HL-60 (cell line): ENCODE results near the gene STAT1.

Experiments
- DNase-seq, 2 experiments: peaks; one replicate each; pipeline ENCODE4 v3.0.0-alpha.2; 2010 to 2020; ENCODE audit warnings: low read depth in 1 of 2, low spot score in 1 of 2
- H3K27ac ChIP-seq: fragments of 250-450 bp; sonication (Bioruptor Pico); replicated peaks from 2 replicates; pipeline ENCODE4 v1.5.1; 2020; ENCODE audit warnings: mild to moderate bottlenecking, moderate library complexity
- H3K27me3 ChIP-seq: fragments of 250-450 bp; sonication (Bioruptor Pico); 2 replicates; pipeline ENCODE4 v1.5.1; 2021; ENCODE audit warnings: mild to moderate bottlenecking, moderate library complexity; ENCODE audit not compliant: insufficient read depth, poor library complexity, severe bottlenecking
- H3K4me3 ChIP-seq: replicated peaks from 2 replicates; pipeline ENCODE4 v1.5.1; 2011; ENCODE audit warnings: mild to moderate bottlenecking, control low read depth, low read length; ENCODE audit not compliant: insufficient read depth
- GABPA ChIP-seq: IDR thresholded peaks from 2 replicates; pipeline ENCODE4 v1.6.1; 2012; ENCODE audit warnings: low read depth
- POLR2AphosphoS5 ChIP-seq: IDR thresholded peaks from 2 replicates; pipeline ENCODE4 v1.6.1; 2012; ENCODE audit warnings: low read depth
- SPI1 ChIP-seq: IDR thresholded peaks from 2 replicates; pipeline ENCODE4 v1.6.1; 2012; ENCODE audit warnings: low read depth, mild to moderate bottlenecking, borderline replicate concordance
- TF ChIP-seq, protein P1 (sequence below): IDR thresholded peaks from one replicate; pipeline ENCODE4 v1.5.1; 2011; ENCODE audit warnings: low read length, control low read depth, inconsistent platforms; ENCODE audit not compliant: insufficient read depth
- TF ChIP-seq, protein P2 (sequence below): IDR thresholded peaks from 2 replicates; pipeline ENCODE4 v1.6.1; 2012; ENCODE audit warnings: low read depth; ENCODE audit not compliant: insufficient replicate concordance

The STAT1 gene

DNA sequence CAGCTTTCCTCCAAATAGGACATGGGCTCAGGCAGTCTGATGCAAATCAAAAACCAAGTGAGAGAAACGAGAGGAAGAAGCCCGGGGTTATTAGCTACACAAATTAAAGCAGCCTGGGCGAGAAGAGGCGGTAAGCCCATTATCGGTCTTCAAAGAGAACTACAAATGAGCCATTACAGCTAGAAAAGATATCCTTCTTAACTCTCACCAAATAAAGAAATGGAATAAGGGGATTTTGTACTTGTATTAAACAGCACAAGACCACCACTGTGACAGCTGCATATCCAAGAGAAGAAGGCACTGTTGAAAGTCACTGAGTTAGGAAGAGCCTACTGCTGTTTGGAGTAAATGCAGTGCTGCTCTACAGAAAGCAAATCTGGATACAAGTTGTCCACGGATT lies 32.6 kb downstream of the STAT1 start:
- DNase-seq: no peak
- Histone ChIP-seq H3K27me3 (no peaks in the 10 kb centered on the region), H3K27ac (no peak overlapping the region), H3K4me3 (no peak overlapping the region)
- TF ChIP-seq SPI1 (no peak), GABPA (no peak), POLR2AphosphoS5 (no peak)
- TF ChIP-seq, protein P1, sequence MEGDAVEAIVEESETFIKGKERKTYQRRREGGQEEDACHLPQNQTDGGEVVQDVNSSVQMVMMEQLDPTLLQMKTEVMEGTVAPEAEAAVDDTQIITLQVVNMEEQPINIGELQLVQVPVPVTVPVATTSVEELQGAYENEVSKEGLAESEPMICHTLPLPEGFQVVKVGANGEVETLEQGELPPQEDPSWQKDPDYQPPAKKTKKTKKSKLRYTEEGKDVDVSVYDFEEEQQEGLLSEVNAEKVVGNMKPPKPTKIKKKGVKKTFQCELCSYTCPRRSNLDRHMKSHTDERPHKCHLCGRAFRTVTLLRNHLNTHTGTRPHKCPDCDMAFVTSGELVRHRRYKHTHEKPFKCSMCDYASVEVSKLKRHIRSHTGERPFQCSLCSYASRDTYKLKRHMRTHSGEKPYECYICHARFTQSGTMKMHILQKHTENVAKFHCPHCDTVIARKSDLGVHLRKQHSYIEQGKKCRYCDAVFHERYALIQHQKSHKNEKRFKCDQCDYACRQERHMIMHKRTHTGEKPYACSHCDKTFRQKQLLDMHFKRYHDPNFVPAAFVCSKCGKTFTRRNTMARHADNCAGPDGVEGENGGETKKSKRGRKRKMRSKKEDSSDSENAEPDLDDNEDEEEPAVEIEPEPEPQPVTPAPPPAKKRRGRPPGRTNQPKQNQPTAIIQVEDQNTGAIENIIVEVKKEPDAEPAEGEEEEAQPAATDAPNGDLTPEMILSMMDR: no peak
- TF ChIP-seq, protein P2, sequence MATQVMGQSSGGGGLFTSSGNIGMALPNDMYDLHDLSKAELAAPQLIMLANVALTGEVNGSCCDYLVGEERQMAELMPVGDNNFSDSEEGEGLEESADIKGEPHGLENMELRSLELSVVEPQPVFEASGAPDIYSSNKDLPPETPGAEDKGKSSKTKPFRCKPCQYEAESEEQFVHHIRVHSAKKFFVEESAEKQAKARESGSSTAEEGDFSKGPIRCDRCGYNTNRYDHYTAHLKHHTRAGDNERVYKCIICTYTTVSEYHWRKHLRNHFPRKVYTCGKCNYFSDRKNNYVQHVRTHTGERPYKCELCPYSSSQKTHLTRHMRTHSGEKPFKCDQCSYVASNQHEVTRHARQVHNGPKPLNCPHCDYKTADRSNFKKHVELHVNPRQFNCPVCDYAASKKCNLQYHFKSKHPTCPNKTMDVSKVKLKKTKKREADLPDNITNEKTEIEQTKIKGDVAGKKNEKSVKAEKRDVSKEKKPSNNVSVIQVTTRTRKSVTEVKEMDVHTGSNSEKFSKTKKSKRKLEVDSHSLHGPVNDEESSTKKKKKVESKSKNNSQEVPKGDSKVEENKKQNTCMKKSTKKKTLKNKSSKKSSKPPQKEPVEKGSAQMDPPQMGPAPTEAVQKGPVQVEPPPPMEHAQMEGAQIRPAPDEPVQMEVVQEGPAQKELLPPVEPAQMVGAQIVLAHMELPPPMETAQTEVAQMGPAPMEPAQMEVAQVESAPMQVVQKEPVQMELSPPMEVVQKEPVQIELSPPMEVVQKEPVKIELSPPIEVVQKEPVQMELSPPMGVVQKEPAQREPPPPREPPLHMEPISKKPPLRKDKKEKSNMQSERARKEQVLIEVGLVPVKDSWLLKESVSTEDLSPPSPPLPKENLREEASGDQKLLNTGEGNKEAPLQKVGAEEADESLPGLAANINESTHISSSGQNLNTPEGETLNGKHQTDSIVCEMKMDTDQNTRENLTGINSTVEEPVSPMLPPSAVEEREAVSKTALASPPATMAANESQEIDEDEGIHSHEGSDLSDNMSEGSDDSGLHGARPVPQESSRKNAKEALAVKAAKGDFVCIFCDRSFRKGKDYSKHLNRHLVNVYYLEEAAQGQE: no peak

DNA sequence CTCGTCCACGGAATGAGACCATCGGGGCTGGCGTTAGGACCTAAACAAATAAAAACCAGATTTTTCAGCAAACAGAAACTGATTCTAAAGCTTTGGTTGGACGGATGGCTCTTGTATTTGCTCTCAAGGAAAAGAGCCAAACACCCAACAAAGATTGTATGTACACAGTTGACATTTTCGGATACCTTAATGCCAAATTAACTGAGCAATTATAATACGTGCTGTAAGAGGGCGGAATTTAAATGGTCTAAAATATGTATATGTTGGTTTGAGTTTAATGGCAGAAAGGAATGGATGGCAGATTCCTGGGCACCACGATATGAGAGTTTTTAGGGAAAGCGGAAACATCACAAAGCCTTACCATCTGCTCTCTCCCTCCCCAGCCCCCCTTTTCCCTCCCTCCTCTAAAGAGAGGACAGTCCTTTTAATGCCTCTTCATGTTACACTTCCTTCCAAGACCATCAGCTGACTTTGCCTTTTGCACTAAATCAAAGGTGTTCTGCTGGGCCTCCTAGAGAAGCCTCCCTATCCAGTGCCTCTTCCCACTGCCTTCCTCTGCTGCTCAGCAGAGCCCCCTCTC lies 33.3 kb downstream of the STAT1 start:
- Histone ChIP-seq H3K27ac (no peak overlapping the region), H3K4me3 (no peak overlapping the region), H3K27me3 (no peaks in the 10 kb centered on the region)
- TF ChIP-seq, protein P1: no peak
- TF ChIP-seq GABPA (no peak), POLR2AphosphoS5 (no peak), SPI1 (no peak)
- TF ChIP-seq, protein P2: no peak
- DNase-seq: no peak

DNA sequence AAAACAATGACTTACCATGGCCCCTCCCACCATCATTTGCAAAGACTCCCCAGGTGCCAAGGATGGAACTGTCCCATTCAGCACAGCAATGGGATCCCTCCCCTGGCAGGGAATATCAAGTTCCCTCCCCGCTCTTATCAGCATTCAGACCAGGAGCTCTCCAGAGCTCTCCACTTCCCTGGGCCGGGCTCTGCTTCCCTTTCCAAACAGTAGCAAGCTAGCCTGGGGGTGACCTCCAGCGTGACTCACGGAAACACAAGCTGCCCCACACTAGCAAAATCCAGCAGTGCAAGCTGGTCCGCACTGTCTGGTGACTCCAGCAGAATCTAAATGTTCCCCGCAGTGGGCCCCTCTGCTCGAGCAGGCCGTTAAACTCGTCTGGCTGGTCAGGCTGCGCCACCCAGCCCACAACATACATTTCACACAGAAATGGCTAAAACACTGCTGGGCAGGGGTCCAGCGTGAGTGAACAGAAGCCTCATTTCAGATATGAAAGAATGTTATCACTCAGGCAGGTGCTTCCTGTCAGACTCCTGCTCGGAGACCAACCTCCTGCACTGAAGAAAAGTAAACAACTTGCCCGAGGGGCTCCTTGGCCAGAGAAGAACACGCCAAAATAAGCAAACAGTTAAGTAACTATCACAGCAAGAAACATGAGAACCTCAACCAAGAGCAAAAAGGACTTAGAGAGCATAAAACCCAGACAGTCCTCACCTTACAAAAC lies 33.9 kb downstream of the STAT1 start:
- no peak for DNase-seq
- TF ChIP-seq GABPA (no peak), POLR2AphosphoS5 (no peak)

GRCh38 chr2:190978389-190979053 lies 35.5 kb downstream of the STAT1 start:
- Histone ChIP-seq H3K27ac (no peak overlapping the region), H3K4me3 (no peak overlapping the region), H3K27me3 (no peaks in the 10 kb centered on the region)
- no peak for TF ChIP-seq GABPA
- no peak for DNase-seq

More for the DNA sequence above, 33.9 kb downstream of the STAT1 start:
- H3K27me3 ChIP-seq: no peaks in the 10 kb centered on the region
- H3K27ac ChIP-seq: no peak overlapping the region
- no peak overlapping the region for H3K4me3 ChIP-seq

DNA sequence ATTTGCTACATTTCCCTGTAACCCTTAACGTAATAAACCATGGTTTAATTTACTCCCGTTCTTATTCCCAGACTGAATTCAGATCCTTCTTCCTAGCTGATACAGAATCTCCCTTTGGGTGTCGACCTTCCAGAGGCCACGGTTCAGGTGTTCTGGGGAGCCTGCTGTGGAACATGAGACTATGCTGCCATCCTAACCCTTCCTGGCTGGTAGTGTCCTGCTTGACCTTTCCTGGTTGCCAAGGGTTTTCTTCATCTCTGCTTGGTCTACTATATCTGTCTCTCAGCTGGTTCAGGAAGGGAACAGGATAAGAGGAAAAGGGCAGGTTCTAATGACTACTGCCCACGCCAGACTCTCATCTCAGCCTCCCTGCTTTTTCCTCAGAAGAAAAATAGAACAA lies 36.5 kb downstream of the STAT1 start:
- H3K4me3 ChIP-seq: no peak overlapping the region
- no peak overlapping the region for H3K27ac ChIP-seq
- TF ChIP-seq, protein P1: no peak
- no peak for TF ChIP-seq SPI1
- no peak for TF ChIP-seq POLR2AphosphoS5
- no peak for TF ChIP-seq GABPA
- TF ChIP-seq, protein P2: no peak
- no peak for DNase-seq
- H3K27me3 ChIP-seq: no peaks in the 10 kb centered on the region
